Astrocyte (in vitro differentiated cells and primary cell): Measurements from ENCODE around the gene PTPRM. TPM values are rescaled to one million over a fixed set of nuclear protein-coding genes. Genes with fewer than 3 reads are reported as not detected.

Source experiments
- DNase-seq: peaks from one replicate; pipeline ENCODE4 v3.0.0-alpha.2; 2010; ENCODE audit warnings: low read depth
- FAIRE-seq: peaks from 2 replicates; lab custom pipeline; 2011; peaks lifted over from hg19 to GRCh38; lab: Jason Lieb, UNC
- H2AFZ ChIP-seq: 2 replicates; pipeline ENCODE4 v1.6.0; 2012; ENCODE audit warnings: low read depth, low read length, inconsistent platforms
- H3K27ac ChIP-seq: 2 replicates; pipeline ENCODE4 v1.5.1; 2011; ENCODE audit warnings: low read depth, low read length, inconsistent platforms
- H3K27me3 ChIP-seq: 2 replicates; pipeline ENCODE4 v1.6.0; 2011; ENCODE audit warnings: low read length, inconsistent platforms; ENCODE audit not compliant: insufficient read depth
- H3K36me3 ChIP-seq: 2 replicates; pipeline ENCODE4 v1.5.1; 2011; ENCODE audit warnings: low read length, inconsistent platforms; ENCODE audit not compliant: insufficient read depth
- H3K4me1 ChIP-seq: 2 replicates; pipeline ENCODE4 v1.5.1; 2011; ENCODE audit warnings: low read length, inconsistent platforms; ENCODE audit not compliant: insufficient read depth
- H3K4me2 ChIP-seq: 2 replicates; pipeline ENCODE4 v1.6.0; 2012; ENCODE audit warnings: low read length, inconsistent platforms
- H3K4me3 ChIP-seq: 2 replicates; pipeline ENCODE4 v1.5.1; 2011; ENCODE audit warnings: low read depth, mild to moderate bottlenecking, low read length, inconsistent platforms; ENCODE audit not compliant: insufficient read depth
- H3K79me2 ChIP-seq: 2 replicates; pipeline ENCODE4 v1.6.0; 2012; ENCODE audit warnings: mild to moderate bottlenecking, low read length, inconsistent platforms; ENCODE audit not compliant: insufficient read depth
- H3K9ac ChIP-seq: 2 replicates; pipeline ENCODE4 v1.6.0; 2012; ENCODE audit warnings: mild to moderate bottlenecking, low read length, inconsistent platforms
- H3K9me3 ChIP-seq: 2 replicates; pipeline ENCODE4 v1.5.1; 2012; ENCODE audit warnings: low read depth, mild to moderate bottlenecking, low read length, inconsistent platforms; ENCODE audit not compliant: insufficient read depth
- H4K20me1 ChIP-seq: 2 replicates; pipeline ENCODE4 v1.6.0; 2012; ENCODE audit warnings: low read length, inconsistent platforms; ENCODE audit not compliant: insufficient read depth
- H3K27ac Mint-ChIP-seq: one replicate; pipeline ENCODE4 v1.8.0; 2021; ENCODE audit warnings: mild to moderate bottlenecking, mixed read lengths; ENCODE audit not compliant: unreplicated experiment
- H3K27me3 Mint-ChIP-seq: one replicate; pipeline ENCODE4 v1.8.0; 2021; ENCODE audit warnings: low read depth, mixed read lengths; ENCODE audit not compliant: unreplicated experiment
- H3K36me3 Mint-ChIP-seq: one replicate; pipeline ENCODE4 v1.8.0; 2021; ENCODE audit warnings: low read depth, mixed read lengths; ENCODE audit not compliant: unreplicated experiment
- H3K4me1 Mint-ChIP-seq: one replicate; pipeline ENCODE4 v1.8.0; 2021; ENCODE audit warnings: low read depth, mixed read lengths; ENCODE audit not compliant: unreplicated experiment
- H3K4me3 Mint-ChIP-seq: one replicate; pipeline ENCODE4 v1.8.0; 2021; ENCODE audit warnings: mild to moderate bottlenecking, moderate library complexity, mixed read lengths; ENCODE audit not compliant: unreplicated experiment
- H3K9me3 Mint-ChIP-seq: one replicate; pipeline ENCODE4 v1.8.0; 2021; ENCODE audit warnings: mild to moderate bottlenecking, mixed read lengths; ENCODE audit not compliant: unreplicated experiment
- CTCF ChIP-seq: IDR thresholded peaks from 2 replicates; pipeline ENCODE4 v1.5.1; 2011; ENCODE audit warnings: low read depth, mild to moderate bottlenecking, inconsistent platforms, low read length, moderate library complexity; ENCODE audit not compliant: insufficient read depth
- EZH2 ChIP-seq: IDR thresholded peaks from 2 replicates; pipeline ENCODE4 v1.6.1; 2012; ENCODE audit warnings: mild to moderate bottlenecking, low read length, inconsistent platforms; ENCODE audit not compliant: insufficient read depth
- total RNA-seq: library from RNA; stranded (reverse); gene quantifications from 2 replicates; pipeline ENCODE4 v1.2.1, GENCODE V29; 2021

Gene PTPRM
- total RNA-seq, 1 donor from 2014 or later: 59.6 TPM

- no peak overlapping the region for H3K27ac ChIP-seq
- no peaks in the 10 kb centered on the region for H3K27me3 ChIP-seq
- H3K4me3 ChIP-seq: no peak overlapping the region
- H3K36me3 ChIP-seq: no peaks in the 10 kb centered on the region
- FAIRE-seq (no peak), DNase-seq (no peak)
- H3K4me1 Mint-ChIP-seq: peaks cover 6% of the 10 kb centered on the region
- peaks cover 5% of the 10 kb centered on the region for H3K9me3 ChIP-seq
- H3K79me2 ChIP-seq: no peaks in the 10 kb centered on the region
- H3K4me1 ChIP-seq: no peaks in the 10 kb centered on the region
- no peak overlapping the region for H3K4me3 Mint-ChIP-seq
- no peak overlapping the region for H3K27ac Mint-ChIP-seq
- H4K20me1 ChIP-seq: no peaks in the 10 kb centered on the region
- no peak overlapping the region for H2AFZ ChIP-seq
- H3K4me2 ChIP-seq: no peak overlapping the region
- peaks cover 19% of the 10 kb centered on the region for H3K9me3 Mint-ChIP-seq
- no peak for TF ChIP-seq CTCF
- no peak for TF ChIP-seq EZH2
- peaks cover 38% of the 10 kb centered on the region for H3K36me3 Mint-ChIP-seq
- H3K27me3 Mint-ChIP-seq: no peaks in the 10 kb centered on the region
- H3K9ac ChIP-seq: no peak overlapping the region
Observed at GRCh38 chr18:8409151-8409550, 842.0 kb downstream of the PTPRM start.

GRCh38 chr18:8411492-8411891 is 844.4 kb downstream of the PTPRM start:
- Histone ChIP-seq H3K27me3 (no peaks in the 10 kb centered on the region), H3K36me3 (no peaks in the 10 kb centered on the region), H3K9me3 (peaks cover 5% of the 10 kb centered on the region), H3K4me3 (no peak overlapping the region), H3K27ac (no peak overlapping the region), H4K20me1 (no peaks in the 10 kb centered on the region), H3K79me2 (no peaks in the 10 kb centered on the region), H3K9ac (no peak overlapping the region), H2AFZ (no peak overlapping the region), H3K4me2 (no peak overlapping the region), H3K4me1 (no peaks in the 10 kb centered on the region)
- Mint-ChIP-seq H3K4me1 (peaks cover 10% of the 10 kb centered on the region), H3K36me3 (peaks cover 30% of the 10 kb centered on the region), H3K27me3 (peaks cover 2% of the 10 kb centered on the region), H3K4me3 (no peak overlapping the region), H3K9me3 (peaks cover 24% of the 10 kb centered on the region), H3K27ac (no peak overlapping the region)
- FAIRE-seq (no peak), DNase-seq (no peak)
- TF ChIP-seq CTCF (no peak), EZH2 (no peak)

GRCh38 chr18:8412117-8412516 is 845.0 kb downstream of the PTPRM start:
- Mint-ChIP-seq H3K4me3 (no peak overlapping the region), H3K36me3 (peaks cover 26% of the 10 kb centered on the region)
- no peak overlapping the region for H3K4me2 ChIP-seq

More at GRCh38 chr18:8412117-8412516, 845.0 kb downstream of the PTPRM start:
- peaks cover 26% of the 10 kb centered on the region for H3K9me3 Mint-ChIP-seq
- peaks cover 16% of the 10 kb centered on the region for H3K4me1 Mint-ChIP-seq
- no peak overlapping the region for H3K27ac Mint-ChIP-seq
- Histone ChIP-seq H3K9me3 (peaks cover 5% of the 10 kb centered on the region), H3K9ac (no peak overlapping the region), H3K36me3 (no peaks in the 10 kb centered on the region), H3K4me3 (no peak overlapping the region), H3K27me3 (no peaks in the 10 kb centered on the region), H3K4me1 (no peaks in the 10 kb centered on the region), H3K79me2 (no peaks in the 10 kb centered on the region), H4K20me1 (no peaks in the 10 kb centered on the region), H2AFZ (no peak overlapping the region), H3K27ac (no peak overlapping the region)
- H3K27me3 Mint-ChIP-seq: peaks cover 2% of the 10 kb centered on the region
- no peak for DNase-seq
- TF ChIP-seq CTCF: no peak
- TF ChIP-seq EZH2: no peak
- FAIRE-seq: no peak
